HG03139 (cell line): ENCODE results near the gene LCNL1.
A peak's percentile ranks its signal among the peaks of the same experiment; 100 is the strongest.

Experiments
- ATAC-seq: cut with Tn5 transposase; IDR thresholded peaks from one replicate; pipeline ENCODE4 v1.9.1; 2021; ENCODE audit not compliant: unreplicated experiment

The LCNL1 gene

DNA sequence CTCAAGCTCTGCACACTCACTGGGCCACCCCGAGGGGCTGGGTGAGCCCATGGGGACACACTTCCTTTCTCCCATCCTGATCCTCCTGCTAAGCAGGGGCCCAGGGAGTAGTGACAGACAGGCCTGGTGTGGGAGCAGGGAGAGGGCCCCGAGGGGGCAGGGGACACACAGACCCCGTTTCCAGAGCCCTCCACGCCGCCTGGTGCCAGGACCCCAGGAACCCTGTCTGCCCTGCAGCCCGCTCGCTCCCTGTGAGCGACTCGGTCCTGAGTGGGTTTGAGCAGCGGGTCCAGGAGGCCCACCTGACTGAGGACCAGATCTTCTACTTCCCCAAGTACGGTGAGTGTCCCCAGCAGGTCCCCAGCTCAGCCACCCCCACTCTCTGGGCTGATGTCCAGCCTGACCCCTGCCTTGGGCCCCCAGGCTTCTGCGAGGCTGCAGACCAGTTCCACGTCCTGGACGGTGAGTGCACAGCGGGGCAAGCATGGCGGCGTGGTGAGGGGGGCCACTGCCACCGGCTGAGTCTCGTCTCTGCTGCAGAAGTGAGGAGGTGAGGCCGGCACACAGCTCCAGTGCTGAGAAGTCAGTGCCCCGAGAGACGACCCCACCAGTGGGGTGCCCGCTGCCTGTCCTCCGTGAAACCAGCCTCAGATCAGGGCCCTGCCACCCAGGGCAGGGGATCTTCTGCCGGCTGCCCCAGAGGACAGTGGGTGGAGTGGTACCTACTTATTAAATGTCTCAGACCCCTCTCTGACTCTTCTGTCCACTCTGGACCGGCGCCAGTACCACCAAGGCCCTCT lies 36.4 kb upstream of the LCNL1 start:
- no peak for ATAC-seq

DNA sequence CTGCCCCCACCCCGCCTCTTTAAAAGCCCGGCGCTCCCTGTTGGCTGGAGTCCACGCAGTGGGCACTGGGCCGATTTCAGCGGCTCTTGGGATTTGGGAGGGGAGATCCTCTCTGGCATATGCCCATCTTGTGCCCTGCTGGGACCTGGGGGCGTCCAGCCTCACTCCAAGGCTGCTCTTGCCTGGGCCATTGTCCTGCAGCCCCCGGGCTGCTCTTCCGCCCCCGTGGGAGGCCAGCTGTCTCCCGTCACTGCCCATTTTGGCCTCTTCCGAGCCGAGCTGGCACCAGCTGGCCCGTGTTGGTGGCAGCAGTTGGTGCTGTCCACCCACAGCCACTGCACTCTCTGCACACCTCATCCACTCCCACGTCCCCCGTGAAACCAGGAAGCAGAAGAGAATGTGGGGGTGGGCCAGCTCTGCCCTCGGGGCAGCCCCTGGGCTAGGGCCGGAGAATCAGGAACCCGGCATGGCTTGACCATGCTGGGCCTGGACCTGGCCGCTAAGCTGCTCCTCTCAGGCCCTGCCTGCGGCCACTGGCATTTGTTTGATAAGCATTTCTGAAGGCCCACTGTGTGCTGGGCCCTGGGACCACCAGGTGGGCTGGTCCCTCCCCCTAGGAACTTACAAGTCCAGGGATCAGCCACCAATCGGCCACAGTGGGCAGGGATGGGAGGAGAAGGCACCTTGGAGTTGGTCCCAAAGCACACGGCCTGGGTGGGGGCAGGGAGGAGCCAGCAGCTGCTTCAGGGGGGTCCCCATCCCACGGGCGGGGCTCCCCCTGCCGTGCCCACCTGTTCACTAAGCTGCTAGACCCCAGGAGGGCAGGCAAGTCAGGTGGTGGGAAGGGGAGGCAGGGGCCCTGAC lies 35.5 kb upstream of the LCNL1 start:
- no peak for ATAC-seq

DNA sequence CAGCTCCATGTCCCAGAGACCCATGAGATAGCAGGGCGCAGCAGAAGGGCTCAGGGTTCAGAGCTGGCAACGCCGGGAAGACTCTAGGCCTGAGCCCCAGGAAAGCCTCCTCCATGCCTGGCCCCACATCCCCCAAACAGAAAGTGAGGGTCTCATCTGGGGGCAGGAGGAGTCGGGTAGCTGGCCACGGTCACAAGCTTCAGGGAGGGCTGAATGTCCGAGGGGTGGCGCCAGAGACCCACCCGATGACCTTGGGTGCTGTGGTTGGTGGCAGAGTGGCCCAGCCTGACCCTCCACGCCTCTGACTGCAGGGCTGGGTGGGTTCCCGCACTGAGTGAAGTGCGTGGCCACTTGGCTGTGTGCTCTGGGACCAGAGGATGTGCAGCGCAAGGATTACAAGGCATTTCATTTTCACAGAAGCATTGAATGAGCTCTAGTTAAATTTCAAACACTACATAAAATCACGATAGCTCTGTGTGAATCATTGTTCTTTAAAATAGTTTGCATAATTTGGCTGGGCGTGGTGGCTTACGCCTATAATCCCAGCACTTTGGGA lies 34.8 kb upstream of the LCNL1 start:
- ATAC-seq, result no peak

DNA sequence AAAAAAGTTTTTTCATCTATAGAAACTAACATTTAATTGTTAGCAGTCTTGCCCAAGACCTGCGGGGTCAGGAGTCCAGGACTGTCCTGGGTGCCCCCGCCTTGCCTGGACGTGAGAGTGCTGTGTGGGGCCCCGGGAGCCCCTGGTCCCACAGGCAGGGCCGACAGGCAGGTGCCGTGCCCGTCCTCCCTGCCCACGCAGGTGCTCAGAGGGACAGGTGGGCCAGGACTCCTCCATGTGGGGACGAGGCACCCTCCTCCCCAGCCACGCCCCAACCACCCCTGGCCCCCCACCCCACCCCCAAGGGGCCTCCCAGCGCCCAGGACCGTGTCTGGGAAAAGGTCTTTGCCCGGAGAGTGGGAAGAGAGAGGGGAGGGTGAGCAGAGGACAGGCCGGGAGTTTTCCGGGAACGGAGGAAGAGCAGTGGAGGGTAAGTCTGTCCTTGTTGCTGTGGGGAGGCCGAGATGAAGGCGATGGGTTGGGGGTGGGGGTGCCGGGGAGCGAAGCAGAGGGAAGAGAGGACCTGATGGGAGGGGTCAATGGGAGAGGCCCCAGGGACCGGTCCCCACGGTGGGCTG lies 33.5 kb upstream of the LCNL1 start:
- ATAC-seq, result no peak

DNA sequence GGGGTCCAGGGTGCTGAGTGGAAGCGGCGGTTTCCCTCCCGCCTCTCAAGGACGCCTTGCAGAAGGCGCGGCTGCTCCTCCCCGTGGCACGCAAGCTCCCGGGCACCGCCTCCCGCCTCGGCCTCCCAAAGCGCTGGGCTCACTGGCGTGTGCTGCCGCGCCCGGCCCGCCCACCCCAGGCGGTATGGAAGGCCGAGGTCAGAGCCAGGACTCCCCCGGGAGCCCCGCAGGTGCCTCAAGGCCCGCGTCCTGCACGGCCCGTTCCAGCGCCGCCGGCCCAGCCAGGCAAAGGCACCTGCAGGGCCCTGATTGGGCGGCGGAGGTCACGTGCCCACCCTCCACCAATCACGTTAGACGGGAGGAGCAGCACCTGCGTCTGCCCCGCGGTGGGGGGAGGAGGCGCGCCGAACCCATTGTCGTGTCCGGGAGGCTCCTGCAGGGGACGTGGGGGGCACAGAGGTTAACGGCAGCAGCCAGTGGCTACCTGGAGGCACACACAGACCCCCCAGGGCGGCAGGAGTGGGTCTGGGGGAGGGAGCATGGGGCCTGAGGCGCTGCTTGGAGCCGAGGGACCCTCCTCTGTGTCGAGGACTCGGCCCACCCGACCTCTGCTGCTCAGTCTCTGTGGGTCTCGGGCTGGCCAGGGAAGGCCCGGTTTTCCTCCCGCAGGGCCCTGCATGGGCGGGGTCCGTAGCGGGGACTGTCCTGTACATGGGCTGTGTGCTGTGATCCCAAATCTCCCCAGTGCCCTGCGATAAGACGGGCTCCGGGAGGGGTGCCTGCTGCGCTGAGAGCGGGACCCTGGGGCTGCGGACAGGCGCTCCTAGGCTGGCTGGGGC lies 32.8 kb upstream of the LCNL1 start:
- peak; percentile 84 for ATAC-seq

DNA sequence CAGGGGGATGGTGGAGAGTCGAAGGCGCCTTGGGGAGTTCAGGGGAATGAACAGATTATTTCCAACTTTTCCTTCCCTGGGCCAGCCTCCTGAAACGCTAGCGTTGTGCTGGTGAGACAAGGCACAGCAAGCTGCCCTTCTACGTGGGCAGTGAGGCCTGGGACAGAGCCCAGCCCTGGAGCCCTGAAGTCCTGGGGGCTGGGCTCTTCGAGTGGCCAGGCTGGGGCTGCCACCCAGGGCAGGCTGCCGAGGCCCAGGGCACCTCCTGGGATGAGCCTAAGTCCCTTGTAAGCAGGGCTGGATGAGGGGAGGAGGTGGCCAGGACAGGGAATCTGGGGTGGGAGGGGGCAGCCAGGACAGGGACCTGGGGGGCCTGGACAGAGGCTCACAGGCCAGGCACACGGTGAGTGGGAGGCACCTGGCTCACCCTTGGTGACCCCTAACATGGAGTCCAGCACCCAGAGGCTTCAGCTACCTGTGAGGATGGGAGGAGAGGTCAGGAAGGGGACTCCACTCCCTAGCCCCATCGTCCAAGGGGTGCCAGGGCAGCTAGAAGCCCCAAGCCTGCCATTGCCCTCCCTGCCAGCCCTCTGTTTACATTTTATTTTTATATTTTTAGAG lies 32.0 kb upstream of the LCNL1 start:
- ATAC-seq, result no peak

DNA sequence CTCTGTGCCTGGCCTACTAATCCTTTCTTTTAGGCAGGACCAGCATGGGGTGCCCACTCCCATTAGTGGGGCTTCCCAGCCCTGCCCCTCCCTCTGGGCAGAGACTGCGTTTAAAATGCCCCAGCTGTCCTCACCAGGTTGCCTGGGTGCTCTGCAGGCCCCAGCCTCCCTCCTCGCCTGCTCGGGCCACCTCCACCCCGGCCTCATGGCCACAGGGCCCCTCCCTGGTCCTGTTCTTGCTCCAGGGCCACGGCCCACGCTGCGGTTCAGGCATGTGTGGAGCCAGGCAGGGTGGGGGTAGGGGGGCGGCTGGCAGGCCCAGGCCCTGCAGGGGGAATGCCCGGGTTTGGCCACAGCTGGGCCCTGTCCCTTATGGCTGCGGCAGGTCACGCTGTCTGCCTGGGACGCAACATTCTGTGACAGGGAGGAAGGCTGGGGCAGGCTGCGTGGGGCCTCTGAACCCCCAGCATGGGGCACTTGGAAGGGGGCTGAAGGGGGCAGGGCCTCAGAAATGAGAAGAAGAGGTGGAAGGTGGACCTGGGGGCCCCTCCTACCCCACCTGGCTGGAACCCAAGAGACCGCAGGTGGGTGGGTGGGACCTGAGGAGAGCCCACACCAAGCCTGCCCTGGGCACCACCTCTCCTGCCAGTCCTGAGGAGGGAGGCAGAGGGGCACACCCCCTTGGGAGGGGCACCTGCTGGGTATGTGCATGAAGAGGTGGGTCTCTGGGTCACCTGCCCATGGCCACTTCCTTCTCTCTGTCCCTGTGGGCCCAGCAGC lies 31.1 kb upstream of the LCNL1 start, which contains the start of gene LCN12:
TSS of gene LCN12 (plus strand) at position 733 of the 780 bp plus-strand sequence. CDS start 55 bp downstream, outside the sequence.
- ATAC-seq, result no peak

DNA sequence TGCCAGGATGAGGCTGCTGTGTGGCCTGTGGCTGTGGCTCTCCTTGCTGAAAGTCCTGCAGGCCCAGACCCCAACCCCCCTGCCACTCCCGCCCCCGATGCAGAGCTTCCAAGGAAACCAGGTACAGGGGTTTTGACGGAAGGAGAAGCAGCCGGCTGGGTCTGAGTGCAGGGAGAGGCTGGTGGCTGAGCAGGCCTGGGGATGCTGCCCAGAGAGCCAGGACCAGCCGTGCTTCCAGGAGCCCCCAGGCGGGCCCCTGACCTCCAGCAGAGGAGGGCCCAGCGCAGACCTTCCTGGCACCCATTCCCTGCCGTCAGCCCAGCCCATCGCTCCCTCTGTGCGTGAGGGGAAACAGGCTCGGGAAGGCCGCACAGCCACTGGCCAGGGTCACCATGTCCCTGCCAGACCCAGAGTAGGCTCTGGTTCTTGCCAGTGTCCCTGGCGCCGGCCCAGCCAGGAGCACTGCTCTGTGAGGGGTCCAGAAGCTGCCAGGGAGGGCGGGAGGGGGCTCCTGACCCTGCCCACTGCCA lies 30.4 kb upstream of the LCNL1 start:
- ATAC-seq, result no peak

DNA sequence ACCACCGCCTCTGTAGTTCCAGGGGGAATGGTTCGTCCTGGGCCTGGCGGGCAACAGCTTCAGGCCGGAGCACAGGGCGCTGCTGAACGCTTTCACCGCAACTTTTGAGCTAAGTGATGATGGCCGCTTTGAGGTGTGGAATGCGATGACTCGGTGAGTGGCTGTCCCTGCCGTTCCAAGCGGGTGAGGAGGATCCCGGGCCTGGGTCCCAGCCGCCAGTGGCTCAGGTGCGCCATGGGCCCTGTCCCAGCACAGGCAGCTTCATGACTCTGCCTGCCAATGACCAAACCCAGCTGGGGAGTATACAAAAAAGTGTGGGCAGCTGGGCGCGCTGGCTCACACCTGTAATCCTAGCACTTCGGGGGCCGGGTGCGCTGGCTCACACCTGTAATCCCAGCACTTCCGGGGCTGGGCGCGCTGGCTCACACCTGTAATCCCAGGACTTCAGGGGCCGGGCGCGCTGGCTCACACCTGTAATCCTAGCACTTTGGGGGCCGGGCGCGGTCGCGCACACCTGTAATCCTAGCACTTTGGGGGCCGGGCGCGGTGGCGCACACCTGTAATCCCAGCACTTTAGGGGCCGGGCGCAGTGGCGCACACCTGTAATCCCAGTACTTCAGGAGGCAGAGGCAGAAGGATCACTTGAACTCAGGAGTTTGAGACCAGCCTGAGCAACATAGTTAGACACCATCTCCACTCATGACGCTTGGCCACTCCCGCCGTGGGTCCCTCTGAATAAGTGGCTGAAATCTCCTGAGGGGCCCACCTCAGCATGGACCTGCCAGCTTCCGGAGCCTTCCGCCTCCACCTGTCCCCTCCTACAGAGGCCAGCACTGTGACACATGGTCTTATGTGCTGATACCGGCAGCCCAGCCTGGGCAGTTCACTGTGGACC lies 29.7 kb upstream of the LCNL1 start:
- no peak for ATAC-seq

DNA sequence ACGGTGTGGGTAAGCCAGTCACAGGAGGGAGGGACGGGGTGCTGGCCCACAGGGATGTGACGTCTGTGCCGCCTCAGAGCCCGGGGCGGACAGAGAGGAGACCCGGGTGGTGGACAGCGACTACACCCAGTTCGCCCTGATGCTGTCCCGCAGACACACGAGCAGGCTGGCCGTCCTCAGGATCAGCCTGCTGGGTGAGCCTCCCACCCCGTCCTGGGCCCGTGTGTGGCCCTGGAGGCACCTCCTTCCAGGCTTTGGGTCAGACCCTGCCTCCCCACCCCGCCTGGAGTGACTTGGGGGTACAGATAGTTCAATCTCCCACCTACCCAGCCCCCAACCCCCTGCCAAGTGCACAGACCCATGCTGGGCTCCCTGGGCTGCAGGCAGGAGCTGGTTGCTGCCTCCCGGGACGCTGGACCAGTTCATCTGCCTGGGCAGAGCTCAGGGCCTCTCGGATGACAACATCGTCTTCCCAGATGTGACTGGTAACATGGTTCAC lies 29.0 kb upstream of the LCNL1 start:
- no peak for ATAC-seq

DNA sequence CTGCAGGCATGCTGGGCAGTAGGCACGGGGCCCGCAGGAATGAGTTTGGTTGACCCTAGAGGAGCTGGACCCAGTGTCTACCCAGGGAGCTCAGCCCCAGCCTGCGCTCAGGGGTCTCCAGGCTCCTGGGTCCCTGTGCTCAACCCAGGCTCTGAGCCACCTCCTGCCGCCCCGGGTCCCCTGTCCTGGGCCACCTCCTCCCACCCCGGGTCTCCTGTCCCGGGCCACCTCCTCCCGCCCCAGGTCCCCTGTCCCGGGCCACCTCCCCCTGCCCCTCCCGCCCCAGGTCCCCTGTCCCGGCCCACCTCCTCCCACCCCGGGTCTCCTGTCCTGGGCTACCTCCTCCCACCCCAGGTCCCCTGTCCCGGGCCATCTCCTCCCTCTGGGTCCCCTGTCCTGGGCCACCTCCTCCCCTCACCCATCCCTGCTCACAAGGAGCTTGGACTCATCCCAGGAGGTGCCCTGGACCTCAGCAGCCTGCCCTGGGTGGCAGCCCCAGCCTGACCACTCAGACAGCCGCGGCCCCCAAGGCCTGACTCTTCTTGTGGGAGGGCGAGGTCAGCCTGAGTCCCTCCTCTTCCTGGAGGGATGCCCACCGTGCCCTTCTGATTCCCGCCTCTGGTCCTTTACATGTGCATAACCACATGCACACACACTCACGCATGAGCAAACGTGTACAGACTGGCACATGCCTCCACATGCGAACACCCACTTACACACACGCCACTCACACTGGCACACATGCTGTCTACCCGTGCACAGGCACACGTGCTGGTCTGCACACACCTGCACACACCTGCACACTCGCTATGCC lies 28.3 kb upstream of the LCNL1 start:
- no peak for ATAC-seq

DNA sequence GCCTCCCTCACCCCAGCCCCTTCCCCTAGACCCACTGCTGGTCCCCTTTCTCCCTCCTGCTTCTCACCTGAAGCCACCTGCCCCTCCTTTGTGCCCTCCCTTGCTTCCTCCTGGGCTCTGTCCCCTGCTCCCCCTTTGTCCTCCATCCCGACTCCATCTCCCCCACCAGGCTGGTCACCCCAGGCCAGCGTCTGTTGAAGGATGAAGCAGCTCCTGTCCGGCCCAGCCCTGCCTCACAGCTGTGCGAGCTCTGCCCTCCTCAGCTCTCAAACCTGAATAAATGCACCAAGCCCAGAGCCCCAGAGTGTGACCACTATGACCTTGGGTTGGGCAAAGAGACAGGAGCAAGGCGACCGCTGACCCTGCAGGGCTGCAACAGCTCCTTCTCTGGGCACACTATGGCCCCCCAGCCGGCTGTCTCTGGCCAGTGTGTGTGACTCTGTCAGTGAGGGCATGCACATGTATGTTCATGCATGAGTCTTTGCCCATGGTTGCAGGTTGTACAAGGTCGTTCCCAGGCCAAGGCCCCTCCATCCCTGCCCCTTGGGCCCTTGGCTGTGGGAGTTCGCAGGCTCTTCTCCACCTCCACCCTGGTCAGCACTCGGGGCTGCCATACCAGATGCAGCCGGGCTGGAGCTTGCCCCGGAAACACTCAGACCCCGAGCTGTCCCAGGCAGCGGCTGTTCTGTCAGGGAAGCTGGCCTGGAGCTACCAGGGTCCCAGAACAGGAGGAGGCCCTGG lies 27.4 kb upstream of the LCNL1 start:
- ATAC-seq, result no peak

DNA sequence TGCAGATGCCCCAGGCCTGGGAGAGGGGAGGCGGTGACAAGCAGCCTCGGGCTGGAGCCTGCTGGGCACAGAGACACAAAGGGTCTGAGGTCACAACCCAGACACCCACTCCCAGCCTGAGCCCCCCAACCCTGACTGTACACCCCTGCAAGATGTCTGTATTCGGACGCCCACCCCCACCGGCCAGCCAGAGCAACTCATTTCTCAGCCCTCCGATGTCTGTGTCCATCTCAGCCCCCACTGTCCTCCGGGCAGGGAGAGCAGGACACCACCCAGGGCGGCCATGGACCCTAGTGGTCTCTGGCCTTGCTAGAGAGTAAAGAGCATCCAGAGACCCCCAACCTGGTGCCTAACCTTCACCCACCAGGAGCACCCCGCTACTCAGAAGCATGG lies 26.9 kb upstream of the LCNL1 start:
- no peak for ATAC-seq

DNA sequence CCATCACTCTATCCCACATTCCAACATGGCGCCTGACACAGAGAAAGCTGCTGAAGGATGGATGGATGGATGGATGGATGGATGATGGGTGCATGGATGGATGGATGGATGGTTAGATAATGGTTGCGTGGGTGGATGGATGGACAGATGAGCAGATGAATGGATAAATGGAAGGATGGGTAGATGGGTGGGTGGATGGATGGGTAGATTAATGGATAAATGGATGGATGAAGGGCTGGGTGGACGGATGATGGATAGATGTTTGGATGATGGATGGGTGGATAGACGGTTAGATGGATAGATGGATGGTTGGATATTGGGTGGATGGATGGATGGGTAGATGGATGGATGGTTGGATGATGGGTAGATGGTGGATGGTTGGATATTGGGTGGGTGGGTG lies 26.2 kb upstream of the LCNL1 start:
- no peak for ATAC-seq

DNA sequence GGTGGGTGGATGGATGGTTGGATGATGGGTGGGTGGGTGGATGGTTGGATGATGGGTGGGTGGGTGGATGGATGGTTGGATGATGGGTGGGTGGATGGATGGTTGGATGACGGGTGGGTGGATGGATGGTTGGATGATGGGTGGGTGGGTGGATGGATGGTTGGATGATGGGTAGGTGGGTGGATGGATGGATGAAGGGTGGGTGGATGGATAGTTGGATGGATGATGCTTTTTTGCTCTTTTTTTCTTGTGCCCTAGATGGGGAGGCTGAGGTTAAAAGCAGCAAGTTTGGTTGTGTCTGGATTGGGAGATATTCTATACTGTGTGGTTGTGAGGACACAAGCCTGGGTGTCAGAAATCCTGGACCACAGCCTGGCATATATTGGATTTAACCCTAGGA lies 25.3 kb upstream of the LCNL1 start:
- ATAC-seq, result no peak

DNA sequence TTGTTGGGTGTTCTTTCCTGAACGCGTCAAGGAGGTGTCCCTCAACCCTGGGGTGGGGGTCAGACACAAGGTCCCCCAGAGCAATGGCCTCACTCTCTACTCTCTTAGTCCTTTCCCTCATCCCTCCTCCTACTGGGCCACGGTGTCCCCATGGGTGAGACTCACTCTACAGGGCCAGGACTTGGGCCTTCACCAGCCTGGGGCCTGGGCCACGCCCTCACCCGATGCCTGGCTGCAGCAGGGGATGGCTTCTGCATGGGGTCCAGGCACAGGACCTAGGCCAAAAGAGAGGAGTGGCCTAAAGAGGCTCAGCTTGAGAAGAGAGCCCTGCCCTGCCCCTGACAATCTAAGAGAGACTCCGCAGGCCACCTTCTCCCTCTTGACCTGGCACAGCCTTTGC lies 24.9 kb upstream of the LCNL1 start:
- no peak for ATAC-seq
